Panc1 (cell line): ENCODE data around the gene UBALD2. TPM values are rescaled to one million over a fixed set of nuclear protein-coding genes. Genes with fewer than 3 reads are reported as not detected.

ENCODE experiments used
- ATAC-seq: fragments of 200-7000 bp; cut with Tn5 transposase; 2 replicates; pipeline ENCODE4 v1.9.1; 2020; ENCODE audit warnings: mild to moderate bottlenecking, moderate library complexity
- BruUV-seq: library from RNA; stranded (reverse); fragments of 400-500 nt; replicated peaks from 2 replicates; lab custom pipeline; 2021; lab: Mats Ljungman, UMichigan
- CTCF ChIA-PET: fragments of 300-600 bp; sonication (Branson Sonifier 250); formaldehyde crosslinking; loops from one replicate; lab custom pipeline; 2022; ENCODE audit warnings: antibody characterized with exemption; lab: Charles Lee
- POLR2A ChIA-PET: fragments of 300-600 bp; sonication (Branson Sonifier 250); formaldehyde crosslinking; loops from one replicate; lab custom pipeline; 2022; ENCODE audit warnings: antibody characterized with exemption; lab: Charles Lee
- DNase-seq: peaks from one replicate; pipeline ENCODE4 v3.0.0-alpha.2; 2010; ENCODE audit warnings: low read depth, low spot score
- H3K27ac ChIP-seq: 2 replicates; pipeline ENCODE4 v1.5.1; 2011; ENCODE audit warnings: mild to moderate bottlenecking, low read length, inconsistent platforms
- H3K27me3 ChIP-seq: fragments of 200-500 bp; sonication (Bioruptor generic); 2 replicates; pipeline ENCODE4 v1.6.0; 2014; ENCODE audit warnings: low read length, inconsistent platforms; ENCODE audit not compliant: control insufficient read depth, insufficient read depth
- H3K36me3 ChIP-seq: fragments of 200-500 bp; sonication (Bioruptor generic); 2 replicates; pipeline ENCODE4 v1.5.1; 2014; ENCODE audit warnings: inconsistent platforms, mild to moderate bottlenecking, low read length, moderate library complexity; ENCODE audit not compliant: control insufficient read depth, insufficient read depth
- H3K4me1 ChIP-seq: 2 replicates; pipeline ENCODE4 v1.5.1; 2011; ENCODE audit warnings: inconsistent platforms, mild to moderate bottlenecking, low read length, moderate library complexity; ENCODE audit not compliant: control insufficient read depth, insufficient read depth
- H3K4me3 ChIP-seq, 2 experiments: 2 replicates each; pipeline ENCODE4 v1.5.1; 2011 to 2012; ENCODE audit warnings: low read depth in 2 of 2, low read length in 2 of 2, mild to moderate bottlenecking in 2 of 2, inconsistent platforms in 1 of 2, moderate library complexity in 1 of 2
- H3K9me3 ChIP-seq: fragments of 200-500 bp; sonication (Bioruptor generic); 2 replicates; pipeline ENCODE4 v1.5.1; 2014; ENCODE audit warnings: low read depth, mild to moderate bottlenecking, inconsistent platforms, low read length, moderate library complexity; ENCODE audit not compliant: control insufficient read depth, insufficient read depth
- CTCF ChIP-seq: fragments of 450-650 bp; IDR thresholded peaks from 2 replicates; pipeline ENCODE4 v1.5.1; 2017; ENCODE audit warnings: mild to moderate bottlenecking
- POLR2AphosphoS5 ChIP-seq: IDR thresholded peaks from 2 replicates; pipeline ENCODE4 v1.6.1; 2012; ENCODE audit warnings: mild to moderate bottlenecking, low read depth, low read length, moderate library complexity
- REST ChIP-seq, 2 experiments: IDR thresholded peaks; 2 replicates each; pipeline ENCODE4 v1.6.1; 2011 to 2012; ENCODE audit warnings: low read depth in 2 of 2, control low read depth in 1 of 2, low read length in 1 of 2, mild to moderate bottlenecking in 1 of 2, moderate library complexity in 1 of 2; ENCODE audit not compliant: insufficient read depth in 1 of 2
- SIN3A ChIP-seq: IDR thresholded peaks from 2 replicates; pipeline ENCODE4 v1.6.1; 2012; ENCODE audit warnings: low read depth, mild to moderate bottlenecking, low read length, moderate library complexity, borderline replicate concordance; ENCODE audit not compliant: insufficient read depth
- TCF7L2 ChIP-seq: IDR thresholded peaks from 2 replicates; pipeline ENCODE4 v1.6.1; 2011; ENCODE audit warnings: mild to moderate bottlenecking, low read depth, low read length, inconsistent platforms
- in situ Hi-C: cut with HindIII; loops from 2 replicates; pipeline ENCODE4 v1.10.0; 2016; ENCODE audit warnings: low sequenced_read_pairs, low pct_unique_long_range_greater_than_20kb
- intact Hi-C: fragments of 100-400 bp; cut with micrococcal nuclease; formaldehyde crosslinking; loops from one replicate; pipeline ENCODE4 v1.10.0; 2022; ENCODE audit not compliant: unreplicated experiment
- total RNA-seq: library from RNA; stranded (reverse); gene quantifications from one replicate; pipeline ENCODE4 v1.2.1, GENCODE V29; 2021; ENCODE audit not compliant: unreplicated experiment

UBALD2 gene
- total RNA-seq, 1 experiment from 2014 or later = 30.0 TPM

- Histone ChIP-seq H3K4me3 (no peak overlapping the region), H3K36me3 (no peaks in the 10 kb centered on the region), H3K27ac (no peak overlapping the region), H3K9me3 (no peaks in the 10 kb centered on the region), H3K27me3 (no peaks in the 10 kb centered on the region), H3K4me1 (peaks cover 5% of the 10 kb centered on the region)
- intact Hi-C loops (no loop called here), in situ Hi-C loops (no loop called here)
- BruUV-seq = no TSS peak
- POLR2A ChIA-PET = interaction anchor here (0.5 kb wide), 1 partner anchor 171 kb away, joined by 5 read pairs; no protein-coding TSS in a partner anchor
- ATAC-seq = no peak
- DNase-seq = no peak
- TF ChIP-seq SIN3A = no peak
- TF ChIP-seq REST (IDR thresholded peaks at IDR 0.05; ENCODE audit: insufficient read depth in 1 of 2, low read depth in 2 of 2, low read length in 1 of 2) = no peak
- TF ChIP-seq TCF7L2 = no peak
- no peak for TF ChIP-seq POLR2AphosphoS5
- TF ChIP-seq CTCF = no peak
- CTCF ChIA-PET = interaction anchor here (0.8 kb wide), 1 partner anchor 26 kb away, joined by 4 read pairs; no protein-coding TSS in a partner anchor
Observed at GRCh38 chr17:76253841-76254240, 11.3 kb upstream of the UBALD2 start.

GRCh38 chr17:76254275-76254674 lies 10.9 kb upstream of the UBALD2 start:
- TF ChIP-seq POLR2AphosphoS5 (no peak), TCF7L2 (no peak), REST (IDR thresholded peaks at IDR 0.05; ENCODE audit: insufficient read depth in 1 of 2, low read depth in 2 of 2, low read length in 1 of 2) (no peak), CTCF (no peak), SIN3A (no peak)
- ChIA-PET POLR2A (interaction anchor here (0.5 kb wide), 1 partner anchor 171 kb away, joined by 5 read pairs; no protein-coding TSS in a partner anchor), CTCF (interaction anchor here (0.8 kb wide), 1 partner anchor 26 kb away, joined by 4 read pairs; no protein-coding TSS in a partner anchor)
- intact Hi-C loops = no loop called here
- ATAC-seq = no peak
- Histone ChIP-seq H3K9me3 (no peaks in the 10 kb centered on the region), H3K36me3 (no peaks in the 10 kb centered on the region), H3K4me3 (no peak overlapping the region), H3K4me1 (peaks cover 5% of the 10 kb centered on the region), H3K27me3 (no peaks in the 10 kb centered on the region), H3K27ac (no peak overlapping the region)
- DNase-seq = no peak
- no TSS peak for BruUV-seq
- in situ Hi-C loops = no loop called here
